ENCODE results near the gene SOWAHD.
A peak's percentile ranks its signal among the peaks of the same experiment; 100 is the strongest.
"Not testable (repeated sequence)": the region's sequence is repeated elsewhere in the genome, so short reads cannot be mapped to it uniquely, and the experiment has no call there.

The SOWAHD gene, protein sequence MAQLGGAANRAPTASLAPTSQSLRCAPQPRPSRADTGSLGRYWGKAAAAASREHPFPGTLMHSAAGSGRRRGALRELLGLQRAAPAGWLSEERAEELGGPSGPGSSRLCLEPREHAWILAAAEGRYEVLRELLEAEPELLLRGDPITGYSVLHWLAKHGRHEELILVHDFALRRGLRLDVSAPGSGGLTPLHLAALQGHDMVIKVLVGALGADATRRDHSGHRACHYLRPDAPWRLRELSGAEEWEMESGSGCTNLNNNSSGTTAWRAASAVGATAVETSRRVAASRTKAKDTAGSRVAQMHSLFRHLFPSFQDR

DNA sequence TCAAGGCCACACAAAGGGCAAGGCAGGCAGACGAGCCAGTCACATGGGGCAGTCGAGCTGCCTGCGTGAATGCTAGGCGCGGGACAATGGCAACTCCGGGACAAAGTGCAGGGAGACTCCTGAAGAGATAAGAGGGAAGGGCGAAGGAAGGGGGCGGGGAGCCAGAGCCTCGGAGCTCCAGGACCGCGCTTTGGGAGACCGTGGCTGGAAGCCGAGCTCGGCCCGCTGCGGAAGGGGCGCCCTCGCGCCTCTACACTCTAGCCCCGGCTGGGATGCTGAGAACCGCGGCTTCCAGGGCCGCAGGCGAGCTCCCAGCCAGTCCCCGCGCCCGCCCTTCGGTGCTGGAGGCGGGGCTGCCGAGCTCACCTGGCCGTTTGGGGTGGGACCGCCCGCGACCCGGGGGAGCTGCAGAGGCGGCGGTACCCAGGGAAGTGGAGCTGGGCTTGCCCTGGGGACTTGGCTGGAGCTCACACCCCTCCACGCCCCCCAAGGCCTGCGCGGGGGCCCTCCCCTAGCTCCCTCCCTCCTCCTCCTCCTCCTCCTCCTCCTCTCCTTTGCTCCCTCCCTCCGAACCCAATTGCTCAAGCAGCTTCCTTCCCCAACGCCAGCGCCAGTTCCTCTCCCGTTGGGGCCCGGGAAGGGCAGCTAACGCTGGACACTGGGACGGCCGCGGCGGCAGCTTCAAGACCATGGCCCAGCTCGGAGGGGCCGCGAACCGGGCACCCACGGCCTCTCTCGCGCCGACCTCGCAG, at the start of gene SOWAHD:
Gene SOWAHD, plus strand, starts transcription at position 610 of the 752 bp plus-strand sequence. Its CDS starts 80 bp downstream, at position 690.
- DNase-seq, result no peak

DNA sequence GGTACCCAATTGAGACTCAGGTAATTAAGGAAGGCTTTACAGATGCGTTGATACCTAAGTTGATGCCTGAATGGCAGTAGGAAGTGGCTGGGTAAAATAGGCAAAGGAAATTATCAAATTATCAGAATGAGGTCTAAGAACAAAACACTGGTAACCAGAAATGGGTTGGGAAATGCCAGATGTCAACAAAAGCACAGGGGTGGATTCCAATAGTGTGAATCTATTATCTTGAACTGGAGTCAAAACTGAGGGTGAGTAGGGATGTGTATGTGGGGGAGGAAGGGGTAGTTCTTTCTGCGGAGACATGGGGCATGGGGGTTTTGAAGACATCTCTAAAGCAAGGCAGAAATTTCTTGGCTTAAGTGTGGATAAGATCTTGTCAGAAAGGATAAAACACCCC, 49.5 kb upstream of the SOWAHD start:
- DNase-seq, result no peak

DNA sequence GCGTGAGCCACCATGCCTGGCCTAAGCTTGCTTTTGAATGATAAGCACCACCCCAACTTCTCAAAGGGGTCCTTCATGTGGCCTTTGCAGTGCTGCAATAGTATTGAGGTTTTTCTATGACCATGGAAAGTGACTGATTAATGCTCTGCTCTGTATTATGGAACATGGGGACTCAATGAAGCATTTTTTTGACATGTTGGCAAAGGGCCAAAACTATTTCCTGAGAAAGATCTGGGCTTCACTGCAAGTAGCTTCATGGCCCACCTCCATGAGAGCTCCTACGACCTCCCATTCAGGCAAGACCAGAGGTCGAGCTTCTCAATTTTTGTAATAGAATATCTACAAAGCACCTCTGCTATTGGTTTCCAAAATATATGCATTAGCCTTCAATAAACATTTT, 48.8 kb upstream of the SOWAHD start:
- DNase-seq, result no peak

DNA sequence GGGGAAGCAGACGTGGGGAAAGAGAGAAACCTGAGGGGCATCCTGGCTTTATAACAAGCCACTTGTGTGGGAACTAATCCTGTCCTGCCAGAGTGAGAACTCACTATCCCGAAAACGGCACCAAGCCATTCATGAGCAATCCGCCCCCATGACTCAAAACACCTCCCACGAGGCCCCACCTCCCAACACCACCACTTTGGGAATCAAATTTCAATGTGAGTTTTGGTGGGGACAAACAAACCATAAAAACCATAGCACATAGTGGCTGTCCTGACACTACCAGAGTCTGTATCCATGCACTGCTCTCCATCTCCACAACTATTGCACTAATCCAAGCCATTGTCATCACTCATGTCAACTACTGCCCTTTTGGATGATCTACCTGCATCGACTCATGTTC, 36.9 kb upstream of the SOWAHD start:
- no peak for DNase-seq

DNA sequence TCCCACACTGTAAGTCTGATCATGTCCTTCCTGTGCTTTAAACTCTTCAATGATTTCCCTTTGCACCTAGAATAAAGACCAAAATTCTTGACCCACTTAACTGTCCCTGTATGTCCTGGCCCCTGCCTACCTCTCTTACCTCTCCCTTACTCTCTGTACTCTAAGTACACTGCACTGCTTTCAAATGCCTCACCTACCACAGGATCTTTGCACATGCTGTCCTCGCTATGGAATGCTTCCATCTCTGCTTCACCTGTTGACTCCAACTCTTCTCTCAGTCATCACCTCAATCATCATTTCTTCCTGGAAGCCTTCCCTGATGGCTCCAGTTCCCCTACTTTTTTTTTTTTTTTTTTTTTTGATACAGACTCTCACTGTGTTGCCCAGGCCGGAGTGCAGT, 36.5 kb upstream of the SOWAHD start:
- DNase-seq, result no peak

DNA sequence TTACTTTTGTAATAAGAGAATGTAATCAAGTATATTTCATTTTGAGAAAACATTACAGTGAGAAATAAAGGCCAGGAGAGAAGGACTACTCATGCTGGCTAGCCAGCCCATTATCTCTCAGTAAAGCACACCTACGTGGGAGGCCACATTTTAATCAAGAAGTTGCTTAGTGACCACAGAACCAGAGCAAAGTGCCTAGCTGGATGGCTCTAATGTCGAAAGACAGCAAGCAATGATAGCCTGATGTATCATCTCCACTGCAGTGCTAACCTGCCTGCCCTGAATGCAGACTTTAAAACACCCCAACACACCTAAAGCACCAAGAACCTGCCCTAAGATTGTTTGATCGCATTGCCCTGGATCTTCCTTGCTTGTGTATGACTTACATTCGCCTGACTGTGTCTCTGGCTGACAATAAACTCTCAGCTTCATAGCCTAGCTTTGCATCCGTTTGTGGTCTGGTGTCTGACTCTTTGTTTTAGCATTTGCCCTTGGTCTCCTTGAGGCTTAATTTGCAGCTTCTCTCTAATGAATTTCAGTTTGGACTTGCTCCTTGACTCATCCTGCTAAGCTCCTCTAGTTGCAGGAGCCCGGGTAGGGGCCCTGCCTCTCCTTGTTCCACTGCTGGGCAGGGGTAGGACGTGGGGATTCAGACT, 31.4 kb upstream of the SOWAHD start:
- no peak for DNase-seq

DNA sequence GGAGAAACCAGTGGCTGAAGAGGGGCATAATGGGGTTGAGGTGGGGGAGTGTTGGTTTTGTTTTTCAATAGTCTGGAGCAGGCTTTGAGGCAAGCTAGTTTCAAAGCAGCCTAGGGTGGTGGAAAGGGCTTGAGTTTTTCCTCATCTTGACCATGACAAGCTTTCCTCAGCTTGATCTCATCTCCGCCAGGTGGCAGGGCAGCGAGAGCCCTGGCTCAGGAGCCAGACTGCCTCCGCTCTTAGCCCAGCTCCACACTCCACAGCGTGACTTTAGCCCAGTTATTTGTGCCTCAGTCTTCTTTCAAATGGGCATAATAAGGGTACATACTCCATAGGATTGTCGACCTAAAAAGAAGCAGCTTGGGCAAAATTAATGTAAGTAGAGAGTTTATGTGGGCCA, 29.9 kb upstream of the SOWAHD start:
- DNase-seq, result no peak

DNA sequence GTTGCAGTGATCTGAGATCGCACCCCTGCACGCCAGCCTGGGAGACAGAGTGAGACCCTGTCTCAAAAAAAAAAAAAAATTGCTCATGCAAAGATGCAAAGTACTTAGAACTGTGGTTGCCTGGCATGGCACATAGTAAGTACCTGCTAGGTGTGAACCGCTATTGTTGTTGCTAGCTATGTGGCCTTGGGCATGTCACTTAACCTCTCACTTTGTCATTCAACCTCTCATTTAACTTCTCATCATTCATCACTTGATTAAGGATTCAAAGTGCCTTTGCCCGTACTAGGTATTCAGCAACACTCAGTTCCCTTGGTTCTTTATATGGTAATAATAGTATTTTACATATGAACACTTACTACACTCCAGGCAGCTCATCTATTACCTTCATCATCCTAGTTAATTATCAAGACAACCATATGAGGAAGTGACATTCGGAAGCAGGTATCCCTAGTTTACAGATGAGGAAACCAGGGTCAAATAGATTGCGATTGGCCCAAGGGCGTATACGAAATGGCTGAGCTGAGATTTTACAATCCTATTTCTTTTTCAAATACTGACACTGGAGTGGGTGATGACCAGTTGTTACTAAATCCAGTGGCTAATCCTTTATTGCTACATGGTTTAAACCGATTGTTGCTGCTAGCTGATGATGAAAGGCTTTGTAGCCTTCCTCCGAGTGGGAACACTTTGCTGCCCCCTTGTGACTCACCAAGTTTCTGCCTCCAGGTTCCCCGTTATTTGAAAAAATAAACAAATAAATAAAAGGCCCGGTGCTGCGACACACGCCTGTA, 28.8 kb upstream of the SOWAHD start:
- peak; percentile 21 for DNase-seq

DNA sequence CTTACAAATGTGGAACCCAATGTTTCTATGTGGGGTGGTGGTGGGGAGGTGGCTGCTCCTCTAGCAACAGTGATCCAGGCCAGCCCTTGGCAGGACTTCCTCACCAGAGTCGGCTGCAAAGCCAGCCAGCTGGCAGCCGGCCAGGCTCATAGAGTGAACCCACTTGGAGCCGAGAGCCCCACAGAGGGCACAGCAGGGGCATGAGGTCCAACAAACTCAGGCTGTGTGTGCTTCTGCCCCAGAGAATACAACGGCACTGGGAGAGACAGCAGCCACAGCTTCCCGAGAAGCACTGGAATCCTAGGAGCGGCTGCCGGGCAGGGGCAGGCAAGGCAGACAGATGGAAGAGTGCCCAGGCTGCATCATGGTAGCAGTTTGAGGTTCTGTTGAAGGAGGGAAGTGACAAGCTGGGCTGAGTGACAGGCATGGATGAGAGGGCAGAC, 23.5 kb upstream of the SOWAHD start:
- DNase-seq, result no peak

DNA sequence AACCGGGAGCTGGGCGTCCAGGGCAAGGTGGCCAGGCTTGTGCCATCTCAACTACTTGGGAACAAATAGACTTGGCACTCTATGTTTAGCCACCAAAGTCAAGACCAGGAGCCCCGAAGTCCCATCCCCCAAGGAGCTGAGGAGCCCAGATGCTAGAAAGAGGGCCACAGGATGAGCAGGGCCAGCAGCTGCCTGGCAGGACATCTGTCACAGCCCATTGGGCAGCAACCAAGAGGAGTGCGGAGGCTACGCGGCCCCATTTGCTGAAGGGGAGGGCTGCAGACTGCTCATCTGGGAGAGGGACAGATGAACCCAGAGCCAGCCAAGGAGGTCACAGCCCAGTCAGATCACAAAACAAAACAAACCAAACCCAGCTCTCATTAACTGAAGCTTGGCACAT, 22.9 kb upstream of the SOWAHD start:
- DNase-seq, result no peak

DNA sequence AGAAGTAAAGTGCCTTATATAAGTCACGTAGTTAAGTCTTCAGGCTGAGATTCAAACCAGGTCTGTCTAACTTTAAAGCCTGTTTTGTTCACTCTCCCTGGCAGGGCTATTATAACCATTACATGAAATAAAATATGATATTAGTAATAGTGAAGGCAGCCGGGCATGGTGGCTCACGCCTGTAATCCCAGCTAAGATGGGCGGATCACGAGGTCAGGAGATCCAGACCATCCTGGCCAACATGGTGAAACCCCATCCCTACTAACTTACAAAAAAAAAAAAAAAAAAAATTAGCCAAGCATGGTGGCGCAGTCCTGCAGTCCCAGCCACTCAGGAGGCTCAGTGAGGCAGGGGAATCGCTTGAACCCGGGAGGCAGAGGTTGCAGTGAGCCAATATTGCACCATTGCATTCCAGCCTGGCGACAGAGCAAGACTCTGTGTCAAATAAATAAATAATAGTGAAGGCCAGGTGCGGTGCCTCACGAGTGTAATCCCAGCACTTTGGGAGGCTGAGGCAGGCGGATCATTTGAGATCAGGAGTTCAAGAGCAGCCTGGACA, 22.1 kb upstream of the SOWAHD start:
- DNase-seq, result no peak

DNA sequence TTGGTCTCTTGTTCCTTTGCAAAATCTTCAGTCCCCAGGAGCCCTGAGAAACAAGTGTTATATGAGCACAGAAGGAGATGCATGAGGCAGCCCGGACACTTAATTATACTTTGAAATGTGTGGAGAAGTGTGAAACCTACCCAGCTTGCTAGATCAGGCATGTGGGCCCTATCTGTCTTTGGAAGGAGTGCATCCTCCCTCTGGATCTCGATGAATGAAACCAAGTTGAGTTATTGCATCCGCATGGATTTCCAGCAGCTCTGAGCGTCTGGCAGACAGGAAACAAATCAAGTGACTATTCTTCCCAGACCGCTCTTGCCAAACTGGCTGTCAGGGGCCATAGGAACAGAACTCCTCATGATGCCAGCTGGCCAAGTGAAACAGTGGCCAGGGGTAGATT, 19.6 kb upstream of the SOWAHD start:
- DNase-seq, result no peak

DNA sequence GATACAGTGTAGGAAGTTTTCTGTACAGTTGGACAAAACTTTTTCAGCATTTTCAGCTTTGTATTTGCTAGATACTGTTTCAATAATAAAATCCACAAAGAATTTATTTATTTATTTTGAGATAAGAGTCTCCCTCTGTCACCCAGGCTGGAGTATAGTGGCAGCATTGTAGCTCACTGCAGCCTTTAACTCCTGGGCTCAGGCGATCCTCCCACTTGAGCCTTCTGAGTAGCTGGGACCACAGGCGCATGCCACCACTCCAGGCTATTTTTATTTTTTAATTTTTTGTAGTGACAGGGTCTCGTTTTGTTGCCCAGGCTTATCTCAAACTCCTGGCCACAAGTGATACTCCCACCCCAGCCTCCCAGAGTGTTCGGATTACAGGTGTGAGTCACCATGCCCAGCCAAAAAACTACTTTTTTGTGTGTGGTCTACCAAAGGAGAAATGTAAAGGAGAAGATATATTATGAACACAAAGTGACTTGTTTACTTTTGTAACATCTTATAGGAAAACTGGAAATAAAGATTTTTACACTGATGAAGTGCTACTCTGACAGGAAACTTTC, 13.0 kb upstream of the SOWAHD start:
- no peak for DNase-seq

DNA sequence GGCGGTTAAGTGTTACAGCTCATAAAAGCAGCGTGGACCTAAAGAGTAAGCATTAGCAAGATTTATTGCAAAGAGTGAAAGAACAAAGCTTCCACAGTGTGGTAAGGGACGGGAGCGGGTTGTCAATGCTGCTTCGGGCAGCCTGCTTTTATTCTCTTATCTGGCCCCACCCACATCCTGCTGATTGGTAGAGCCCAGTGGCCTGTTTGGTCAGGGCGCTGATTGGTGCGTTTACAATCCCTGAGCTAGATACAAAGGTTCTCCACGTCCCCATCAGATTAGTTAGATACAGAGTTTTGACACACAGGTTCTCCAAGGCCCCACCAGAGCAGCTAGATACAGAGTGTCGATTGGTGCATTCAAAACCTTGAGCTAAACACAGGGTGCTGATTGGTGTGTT, 8.3 kb upstream of the SOWAHD start:
- DNase-seq, result not testable (repeated sequence)

DNA sequence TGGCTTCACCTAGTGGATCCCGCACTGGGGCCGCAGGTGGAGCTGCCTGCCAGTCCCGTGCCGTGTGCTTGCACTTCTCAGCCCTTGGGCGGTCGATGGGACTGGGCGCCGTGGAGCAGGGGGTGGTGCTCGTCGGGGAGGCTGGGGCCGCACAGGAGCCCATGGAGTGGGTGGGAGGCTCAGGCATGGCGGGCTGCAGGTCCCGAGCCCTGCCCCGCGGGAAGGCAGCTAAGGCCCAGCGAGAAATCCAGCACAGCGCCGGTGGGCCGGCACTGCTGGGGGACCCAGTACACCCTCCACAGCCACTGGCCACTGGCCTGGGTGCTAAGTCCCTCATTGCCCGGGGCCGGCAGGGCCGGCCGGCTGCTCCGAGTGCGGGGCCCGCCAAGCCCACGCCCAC, 7.6 kb upstream of the SOWAHD start:
- not testable (repeated sequence) for DNase-seq

DNA sequence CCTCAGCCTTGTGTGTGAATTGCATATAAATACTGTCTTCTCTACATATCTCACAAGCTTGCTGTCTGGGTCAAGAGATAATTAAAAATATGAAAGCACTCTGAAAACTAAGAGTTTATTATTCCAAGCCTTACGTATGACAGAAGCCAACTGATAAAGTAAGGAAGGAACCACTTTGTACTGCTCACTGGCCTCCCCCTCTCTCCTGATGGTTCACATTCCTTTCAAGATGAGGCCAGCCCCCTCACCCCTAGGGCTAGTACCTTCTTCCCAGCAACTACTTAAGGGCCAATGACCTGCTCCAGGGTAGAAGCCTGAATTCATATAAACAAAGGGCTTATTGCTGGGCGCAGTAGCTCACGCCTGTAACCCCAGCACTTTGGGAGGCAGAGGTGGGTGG, 5.4 kb upstream of the SOWAHD start:
- DNase-seq, result no peak

DNA sequence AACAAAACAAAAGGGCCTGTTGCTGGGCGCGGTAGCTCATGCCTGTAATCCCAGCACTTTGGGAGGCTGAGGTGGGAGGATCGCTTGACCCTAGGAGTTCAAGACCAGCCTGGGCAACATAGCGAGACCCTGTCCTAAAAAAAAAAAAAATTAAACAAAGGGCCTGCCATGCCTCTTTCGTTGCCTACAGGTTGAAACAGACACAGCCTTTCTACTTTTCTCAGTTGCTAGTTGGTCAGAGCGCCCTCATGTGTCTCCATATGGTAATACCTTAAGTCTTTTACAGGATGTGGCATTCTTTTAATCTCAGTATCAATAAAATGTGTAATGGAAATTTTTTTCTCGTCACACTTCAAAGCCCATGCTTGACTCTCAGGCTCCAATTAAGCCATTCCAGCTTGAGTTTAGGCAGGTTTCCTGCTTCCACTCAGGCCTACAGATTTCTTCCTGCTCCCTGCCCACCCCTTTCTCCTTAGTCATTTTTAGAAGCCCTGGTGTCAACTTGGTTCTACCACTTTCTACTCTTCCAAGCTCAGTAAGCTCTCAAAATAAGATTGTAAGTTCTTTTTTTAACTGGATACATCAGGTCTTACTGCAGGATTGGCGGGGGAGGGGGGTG, 4.6 kb upstream of the SOWAHD start:
- peak; percentile 52 for DNase-seq

DNA sequence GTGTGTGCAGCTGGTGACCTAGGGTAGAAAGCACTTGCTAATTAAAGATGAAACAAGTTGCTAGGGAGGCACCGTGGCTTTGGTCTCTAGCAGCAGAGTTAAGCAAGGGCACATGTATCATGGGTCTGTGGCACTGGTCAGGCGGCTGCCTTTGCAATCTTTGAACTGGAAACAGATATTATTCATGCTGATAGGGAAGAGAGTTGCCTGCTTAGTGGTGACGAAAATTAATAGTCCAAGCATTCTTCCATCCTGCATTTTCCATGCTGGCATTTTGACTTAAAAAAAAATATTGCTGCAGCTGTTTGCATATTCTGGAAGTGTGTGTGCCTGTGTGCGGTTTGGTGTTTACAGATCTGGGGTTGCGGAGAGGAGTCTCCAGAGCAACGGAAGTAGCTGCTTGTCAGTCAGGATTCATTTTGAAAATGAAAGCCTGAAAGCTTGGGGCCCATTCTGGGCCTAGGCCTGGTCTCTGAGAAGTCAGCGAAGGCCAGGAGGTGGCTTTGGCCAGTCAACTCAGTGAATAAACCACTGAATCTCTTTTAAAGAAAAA, 2.3 kb upstream of the SOWAHD start:
- DNase-seq, result no peak

DNA sequence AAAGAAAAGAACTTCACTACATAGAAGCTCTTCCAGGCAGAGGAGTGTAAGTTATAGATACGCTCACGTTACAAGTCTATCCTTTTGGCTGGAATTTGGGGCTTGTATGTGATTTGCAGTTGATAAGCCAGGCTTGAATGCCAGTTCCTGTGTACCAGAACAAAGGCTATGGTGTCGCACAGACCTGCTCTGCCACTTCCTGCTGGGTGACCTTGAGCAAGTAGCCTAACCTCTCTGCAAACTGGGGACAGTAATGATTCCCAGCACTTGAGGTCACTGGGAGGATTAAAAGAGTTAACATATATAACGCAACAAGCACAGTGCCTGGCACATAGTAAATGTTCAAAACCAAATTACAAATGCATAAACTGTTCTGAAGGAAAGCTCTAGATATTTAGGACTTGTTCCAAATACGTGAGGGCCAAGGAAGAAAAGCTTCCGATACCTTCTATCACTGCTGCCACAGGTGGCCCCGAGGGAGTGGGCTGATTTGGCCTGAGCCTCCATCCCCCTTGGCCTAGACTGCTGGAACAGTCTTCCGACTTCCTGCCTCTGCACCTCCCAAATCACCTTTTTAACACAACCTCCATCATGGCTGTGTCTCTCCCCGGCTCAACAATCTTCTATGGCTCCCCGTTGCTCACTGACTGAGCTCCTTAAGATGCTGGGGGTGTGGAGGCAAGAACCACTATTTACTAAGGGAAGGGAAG, 1.3 kb upstream of the SOWAHD start:
- no peak for DNase-seq

DNA sequence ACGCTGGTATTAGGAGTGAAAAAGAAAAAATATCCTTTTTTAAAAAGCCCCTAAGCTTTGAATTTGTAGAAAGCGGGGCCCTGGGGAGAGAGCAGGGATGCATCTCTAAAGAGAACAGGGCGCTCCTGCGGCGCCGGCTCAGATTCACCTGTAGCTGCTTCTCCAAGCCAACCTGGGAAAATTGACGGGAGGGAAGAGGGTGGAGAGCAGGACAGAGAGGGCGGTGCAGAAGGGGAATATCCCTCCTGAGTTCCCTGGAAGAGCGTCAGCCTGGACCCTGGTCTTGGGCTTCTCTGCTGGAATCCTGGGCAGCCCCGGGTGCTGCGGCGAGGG, 776 bp upstream of the SOWAHD start:
- no peak for DNase-seq

DNA sequence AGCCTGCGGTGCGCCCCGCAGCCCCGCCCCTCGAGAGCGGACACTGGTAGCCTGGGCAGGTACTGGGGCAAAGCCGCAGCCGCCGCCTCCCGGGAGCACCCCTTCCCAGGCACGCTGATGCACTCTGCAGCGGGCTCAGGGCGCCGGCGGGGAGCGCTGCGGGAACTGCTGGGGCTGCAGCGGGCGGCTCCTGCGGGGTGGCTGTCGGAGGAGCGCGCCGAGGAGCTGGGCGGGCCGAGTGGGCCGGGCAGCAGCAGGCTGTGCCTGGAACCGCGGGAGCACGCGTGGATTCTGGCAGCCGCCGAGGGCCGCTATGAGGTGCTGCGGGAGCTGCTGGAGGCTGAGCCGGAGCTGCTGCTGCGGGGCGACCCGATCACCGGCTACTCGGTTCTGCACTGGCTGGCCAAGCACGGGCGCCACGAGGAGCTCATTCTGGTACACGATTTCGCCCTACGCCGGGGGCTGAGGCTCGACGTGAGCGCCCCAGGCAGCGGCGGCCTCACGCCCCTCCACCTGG, 401 bp downstream of the SOWAHD start:
- DNase-seq, result no peak
